ENCODE results near the gene CD99L2.
"Not testable (repeated sequence)": the region's sequence is repeated elsewhere in the genome, so short reads cannot be mapped to it uniquely, and the experiment has no call there.

Gene CD99L2

DNA sequence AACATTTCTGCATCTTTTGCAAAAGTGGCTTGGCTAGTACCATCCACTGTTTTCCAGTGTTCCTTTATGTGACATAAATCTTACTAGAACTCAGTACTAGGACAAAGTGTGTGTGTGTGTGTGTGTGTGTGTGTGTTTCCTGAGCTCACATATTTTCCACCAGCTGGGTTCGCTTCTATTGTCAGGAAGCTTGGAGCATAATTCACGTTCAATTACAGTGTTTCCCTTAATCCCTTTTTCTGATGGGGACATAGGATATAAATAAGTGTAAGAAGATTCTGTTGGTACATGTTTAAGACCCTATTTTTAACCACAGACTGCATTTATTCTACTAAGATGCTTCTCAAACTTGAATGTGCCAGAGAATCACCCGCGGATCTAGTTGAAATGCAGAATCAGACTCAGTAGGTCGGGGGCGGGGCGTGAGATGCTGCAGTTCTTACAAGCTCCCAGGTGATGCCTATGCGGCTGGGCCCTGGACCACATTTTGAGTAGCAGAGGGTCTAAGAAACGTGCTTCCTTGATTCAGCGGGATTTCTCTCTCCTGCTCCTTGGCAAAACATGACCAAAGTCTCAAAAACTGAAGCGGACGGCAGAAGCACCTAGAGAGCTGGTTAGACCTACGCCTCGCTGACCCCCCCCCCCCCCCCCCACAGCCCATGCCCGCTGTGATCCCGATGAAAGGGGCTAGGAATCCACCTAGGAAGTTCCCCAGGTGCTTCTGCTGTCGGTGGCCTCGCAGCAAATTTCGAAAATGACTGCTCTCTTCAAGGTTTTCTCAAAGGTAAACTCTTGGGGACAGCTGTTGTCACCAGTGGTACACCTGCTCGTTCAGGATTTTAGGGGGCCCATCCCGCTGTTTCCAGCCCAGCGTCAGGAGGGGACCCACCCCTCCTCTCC, 797 bp downstream of the CD99L2 start:
- no peak for DNase-seq (ENCODE audit: low spot score)

DNA sequence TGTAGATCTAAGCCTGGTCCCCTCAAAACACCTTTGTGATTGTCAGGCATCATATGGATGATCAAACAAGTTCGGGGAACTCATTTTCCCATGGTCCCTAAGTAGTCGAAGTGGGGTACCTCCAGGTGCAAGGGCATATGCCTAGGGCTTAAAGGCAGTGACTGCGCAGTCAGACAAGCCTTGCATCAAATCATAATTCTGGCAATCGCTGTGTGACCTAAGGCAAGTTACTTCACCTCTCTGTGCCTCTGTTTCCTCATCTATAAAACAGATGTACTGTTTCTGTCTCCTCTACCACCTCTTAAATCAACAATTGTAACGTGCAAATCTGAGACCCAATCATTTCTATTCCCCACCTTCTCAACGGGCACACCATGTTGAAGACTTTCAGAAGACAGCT, 1.8 kb downstream of the CD99L2 start:
- DNase-seq (ENCODE audit: low spot score): no peak

DNA sequence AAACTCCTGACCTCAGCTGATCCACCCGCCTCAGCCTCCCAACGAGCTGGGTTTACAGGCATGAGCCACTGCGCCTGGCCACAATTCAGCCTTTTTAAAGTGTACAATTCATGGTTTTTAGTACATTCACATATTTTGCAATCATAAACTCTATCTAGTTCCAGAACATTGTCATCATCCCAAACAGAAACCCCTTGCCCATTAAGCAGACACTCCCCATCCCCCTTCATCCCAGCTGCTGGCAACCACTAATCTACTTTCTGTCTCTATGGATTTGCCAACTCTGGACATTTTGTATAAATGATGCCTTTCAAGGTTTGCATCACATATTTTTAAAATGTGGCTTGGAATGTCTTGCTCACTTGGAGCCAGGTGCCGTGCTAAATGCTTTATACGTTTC, 4.5 kb downstream of the CD99L2 start:
- no peak for DNase-seq (ENCODE audit: low spot score)

DNA sequence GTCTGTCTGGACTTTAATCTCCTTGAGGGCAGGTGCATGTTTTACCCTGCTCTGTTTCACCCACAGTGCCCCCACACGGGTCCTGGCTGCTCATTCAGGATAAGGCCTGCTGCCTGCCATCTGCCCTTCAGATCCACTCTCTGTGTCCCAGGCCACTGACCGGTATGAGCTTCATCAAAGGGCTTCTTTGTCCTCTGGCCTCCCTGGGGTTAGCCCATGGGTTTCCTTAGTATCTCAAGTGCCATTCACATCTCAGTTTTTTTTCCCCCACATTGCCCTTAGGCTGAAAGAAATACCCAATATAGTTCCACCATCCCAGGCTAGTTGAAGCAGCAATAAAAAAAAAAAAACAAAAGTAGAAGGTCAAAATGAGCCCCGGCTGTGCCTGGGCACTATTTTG, 9.3 kb downstream of the CD99L2 start:
- DNase-seq (ENCODE audit: low spot score): no peak

DNA sequence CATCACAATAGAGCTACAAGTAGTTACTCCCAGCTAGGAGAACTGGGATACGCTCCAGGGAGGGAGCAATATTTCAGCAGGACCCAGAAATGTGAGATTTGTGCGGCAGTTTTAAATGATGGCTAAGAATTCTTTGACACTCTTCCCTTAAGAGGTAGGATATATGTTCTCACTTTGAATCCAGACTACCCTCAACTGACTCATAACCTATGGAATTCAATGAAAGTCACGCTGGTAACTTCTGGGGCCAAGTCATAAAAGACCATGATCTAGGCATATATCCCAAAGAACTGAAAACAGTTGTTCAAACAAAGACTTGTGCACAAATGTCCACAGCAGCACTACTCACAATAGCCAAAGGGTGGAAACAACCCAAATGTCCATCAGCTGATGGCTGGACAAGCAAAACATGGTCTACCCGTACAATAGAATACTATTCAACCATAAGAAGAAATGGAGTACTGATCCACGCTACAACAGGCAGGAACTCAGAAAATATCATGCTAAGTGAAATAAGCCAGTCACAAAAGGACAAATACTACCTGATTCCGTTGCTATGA, 10.5 kb downstream of the CD99L2 start:
- no peak for DNase-seq (ENCODE audit: low spot score)

DNA sequence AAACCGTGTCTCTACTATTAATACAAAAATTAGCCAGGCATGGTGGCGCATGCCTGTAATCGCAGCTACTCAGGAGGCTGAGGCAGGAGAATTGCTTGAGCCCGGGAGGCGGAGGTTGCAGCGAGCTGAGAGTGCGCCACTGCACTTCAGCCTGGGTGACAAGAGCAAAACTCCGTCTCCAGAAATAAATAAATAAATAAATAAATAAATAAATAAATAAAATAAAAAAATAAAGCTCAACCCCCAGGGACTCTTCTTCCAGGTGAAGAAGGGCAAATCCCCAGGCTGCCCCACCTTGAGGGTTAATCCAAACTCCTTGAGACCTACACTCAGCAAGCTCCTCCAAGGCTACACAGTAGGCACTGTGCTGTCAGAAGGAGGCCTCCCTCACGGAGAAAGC, 11.2 kb downstream of the CD99L2 start:
- not testable (repeated sequence) for DNase-seq (ENCODE audit: low spot score)

DNA sequence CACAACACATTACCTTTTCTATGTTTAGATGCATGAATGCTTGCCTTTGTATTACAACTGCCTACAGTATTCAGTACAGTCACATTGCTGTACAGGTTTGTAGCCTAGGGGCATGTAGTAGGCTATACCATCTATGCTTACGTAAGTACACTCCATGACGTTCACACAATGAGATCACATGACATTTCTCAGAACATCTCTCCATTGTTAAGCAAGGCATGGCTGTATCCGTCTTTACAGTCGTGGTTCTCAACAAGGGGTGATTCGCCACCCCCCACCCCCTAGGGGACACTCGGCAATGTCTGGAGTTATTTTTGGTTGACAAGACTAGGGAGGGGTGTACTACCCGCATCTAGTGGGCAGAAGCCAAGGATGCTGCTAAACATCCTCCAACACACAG, 12.1 kb downstream of the CD99L2 start:
- DNase-seq (ENCODE audit: low spot score): no peak

DNA sequence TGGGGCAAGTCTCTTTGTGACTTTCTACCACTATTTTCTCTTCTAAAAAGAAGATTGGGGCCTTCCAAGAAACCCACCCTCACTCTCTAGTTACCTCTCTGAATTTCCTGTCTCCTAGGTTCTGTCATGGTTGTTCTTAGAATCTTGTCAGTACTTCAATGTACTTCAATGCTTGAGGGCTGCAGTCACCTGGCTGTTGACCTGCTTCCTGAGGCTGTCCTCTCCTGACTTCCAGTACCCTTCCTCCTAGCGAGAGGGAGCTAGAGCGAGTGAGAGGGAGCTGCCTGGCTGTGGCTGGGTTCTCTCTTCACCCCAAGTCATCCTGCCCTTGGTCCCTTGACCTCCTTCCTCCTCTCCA, 17.7 kb downstream of the CD99L2 start:
- DNase-seq (ENCODE audit: low spot score): no peak

DNA sequence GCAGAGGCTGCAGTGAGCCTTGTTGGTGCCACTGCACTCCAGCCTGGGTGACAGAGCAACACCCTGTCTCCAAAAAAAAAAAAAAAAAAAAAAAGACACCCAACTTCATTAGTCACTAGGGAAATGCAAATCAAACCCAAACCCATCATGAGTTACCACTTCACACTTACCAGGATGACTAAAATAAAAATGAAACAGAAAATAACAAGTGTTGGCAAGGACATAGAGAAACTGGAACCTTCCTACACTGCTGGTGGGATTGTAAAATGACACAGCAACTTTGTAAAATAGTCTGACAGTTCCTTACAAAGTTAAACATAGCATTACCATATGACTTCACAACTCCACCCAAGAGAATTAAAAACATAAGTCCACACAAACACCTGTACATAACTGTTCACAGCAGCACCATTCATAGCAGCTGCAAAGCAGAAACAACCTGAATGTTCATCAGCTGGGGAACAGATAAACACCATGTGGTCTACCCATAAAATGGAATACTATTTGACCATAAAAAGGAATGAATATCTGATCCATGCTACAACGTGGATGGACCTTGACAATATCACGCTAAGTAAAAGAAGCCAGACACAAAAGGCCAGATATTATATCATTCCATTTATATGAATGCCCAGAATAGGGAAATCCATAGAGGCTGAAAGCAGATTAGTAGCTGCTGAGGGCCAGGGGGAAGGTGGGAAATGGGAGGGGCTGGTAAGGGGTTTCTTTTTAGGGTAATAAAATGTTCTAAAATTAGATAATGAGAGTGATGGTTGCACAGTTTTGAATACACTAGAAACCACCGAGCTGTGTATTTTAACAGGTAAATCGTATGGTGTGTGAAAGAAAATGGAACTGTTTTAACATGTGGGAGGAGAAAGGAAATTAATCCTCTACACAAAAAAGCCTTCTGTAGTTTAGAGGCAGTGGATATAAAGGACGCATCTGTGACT, 18.3 kb downstream of the CD99L2 start:
- no peak for DNase-seq (ENCODE audit: low spot score)

DNA sequence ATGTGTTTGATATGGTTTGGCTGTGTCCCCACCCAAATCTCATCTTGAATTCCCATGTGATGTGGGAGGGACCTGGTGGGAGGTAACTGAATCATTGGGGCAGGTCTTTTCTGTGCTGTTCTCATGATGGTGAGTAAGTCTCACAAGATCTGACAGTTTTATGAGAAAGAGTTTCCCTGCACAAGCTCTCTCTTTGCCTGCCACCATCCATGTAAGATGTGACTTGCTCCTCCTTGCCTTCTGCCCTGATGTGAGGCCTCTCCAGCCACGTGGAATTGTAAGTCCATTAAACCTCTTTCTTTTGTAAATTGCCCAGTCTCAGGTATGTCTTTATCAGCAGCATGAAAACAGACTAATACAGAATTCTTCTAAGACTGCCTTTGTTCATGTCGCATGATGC, 22.8 kb downstream of the CD99L2 start:
- not testable (repeated sequence) for DNase-seq (ENCODE audit: low spot score)

DNA sequence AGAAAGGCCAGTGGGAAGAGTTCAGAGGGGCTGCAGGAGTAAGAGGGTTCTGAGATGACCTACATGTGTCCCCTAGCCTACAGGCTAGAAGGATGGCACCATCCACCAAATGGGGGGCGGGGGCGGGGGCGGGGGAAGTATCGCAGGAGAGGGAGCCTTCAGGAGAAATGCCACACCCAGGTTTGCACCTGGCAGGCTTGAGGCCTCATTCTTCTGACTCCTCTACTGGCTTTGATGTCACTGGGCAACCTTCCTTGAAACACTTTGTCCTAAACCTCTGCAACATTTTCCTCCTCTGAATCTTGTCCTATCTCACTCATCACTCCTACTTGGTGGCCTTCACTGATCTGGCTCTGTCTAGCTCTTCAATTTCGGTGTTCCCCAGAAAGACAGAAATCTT, 24.0 kb downstream of the CD99L2 start:
- no peak for DNase-seq (ENCODE audit: low spot score)

DNA sequence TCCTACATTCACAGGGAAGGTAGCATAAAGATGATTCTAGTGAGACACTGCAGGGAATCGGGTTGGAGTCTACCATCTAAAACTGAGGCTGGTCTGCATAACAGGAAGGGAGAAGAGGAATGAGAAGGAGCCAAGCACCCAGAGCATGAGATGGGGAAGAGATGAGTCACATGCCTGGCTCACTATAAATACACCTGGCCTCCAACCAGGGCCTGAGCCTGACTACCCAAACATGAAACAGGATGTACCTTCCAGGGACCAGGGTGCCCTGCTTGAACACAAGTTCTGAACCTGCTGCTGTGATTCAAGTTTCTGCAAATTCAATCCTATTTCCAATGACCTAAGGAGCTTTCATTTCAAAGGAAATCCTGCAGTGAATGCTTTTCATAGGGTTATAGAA, 24.9 kb downstream of the CD99L2 start:
- no peak for DNase-seq (ENCODE audit: low spot score)

DNA sequence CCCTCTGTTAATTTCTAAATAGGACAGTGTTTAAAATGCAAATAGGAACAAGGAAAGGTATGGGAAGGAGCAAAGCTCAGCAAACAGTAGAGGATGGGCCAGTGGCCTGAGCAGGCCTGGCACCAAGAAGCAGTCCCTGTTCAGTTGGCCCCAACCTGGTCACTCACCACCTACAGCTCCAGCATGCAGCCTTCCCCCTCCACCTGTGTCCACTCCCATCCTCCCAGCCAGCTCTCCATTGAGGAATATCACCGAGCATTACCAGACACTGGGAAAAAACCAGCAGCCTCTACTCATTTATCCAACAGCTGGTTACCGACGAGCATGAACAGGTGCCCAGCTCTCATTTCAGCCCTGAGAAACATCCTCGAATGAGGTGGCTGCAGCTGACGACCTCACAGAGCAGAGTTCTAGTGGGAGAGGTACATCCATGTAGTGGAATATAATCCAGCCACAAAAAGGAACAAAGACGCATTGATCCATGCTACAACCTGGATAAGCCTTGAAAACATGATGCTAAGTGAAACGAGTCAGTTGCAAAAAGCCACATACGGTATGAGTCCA, 25.6 kb downstream of the CD99L2 start:
- no peak for DNase-seq (ENCODE audit: low spot score)

DNA sequence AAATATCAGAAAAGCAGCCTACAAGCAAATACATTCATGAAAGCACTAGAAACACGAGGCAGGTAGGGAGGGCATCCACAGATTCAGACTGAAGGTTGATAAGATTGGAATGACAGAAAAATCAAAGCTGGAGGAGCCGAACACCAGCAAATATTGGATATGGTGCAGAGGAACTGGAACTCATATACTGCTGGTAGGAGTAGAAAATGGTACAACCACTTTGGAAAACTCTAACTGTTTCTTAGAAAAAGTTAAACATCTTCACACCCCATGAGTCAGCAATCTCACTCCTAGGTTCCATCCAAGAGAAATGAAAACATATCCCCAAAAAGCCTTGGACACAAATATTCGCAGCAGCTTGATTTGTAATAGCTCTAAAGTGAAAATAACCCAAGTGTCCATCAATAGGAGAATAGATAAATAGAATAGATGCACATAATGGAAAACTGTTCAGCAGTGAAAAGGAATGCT, 27.1 kb downstream of the CD99L2 start:
- no peak for DNase-seq (ENCODE audit: low spot score)

DNA sequence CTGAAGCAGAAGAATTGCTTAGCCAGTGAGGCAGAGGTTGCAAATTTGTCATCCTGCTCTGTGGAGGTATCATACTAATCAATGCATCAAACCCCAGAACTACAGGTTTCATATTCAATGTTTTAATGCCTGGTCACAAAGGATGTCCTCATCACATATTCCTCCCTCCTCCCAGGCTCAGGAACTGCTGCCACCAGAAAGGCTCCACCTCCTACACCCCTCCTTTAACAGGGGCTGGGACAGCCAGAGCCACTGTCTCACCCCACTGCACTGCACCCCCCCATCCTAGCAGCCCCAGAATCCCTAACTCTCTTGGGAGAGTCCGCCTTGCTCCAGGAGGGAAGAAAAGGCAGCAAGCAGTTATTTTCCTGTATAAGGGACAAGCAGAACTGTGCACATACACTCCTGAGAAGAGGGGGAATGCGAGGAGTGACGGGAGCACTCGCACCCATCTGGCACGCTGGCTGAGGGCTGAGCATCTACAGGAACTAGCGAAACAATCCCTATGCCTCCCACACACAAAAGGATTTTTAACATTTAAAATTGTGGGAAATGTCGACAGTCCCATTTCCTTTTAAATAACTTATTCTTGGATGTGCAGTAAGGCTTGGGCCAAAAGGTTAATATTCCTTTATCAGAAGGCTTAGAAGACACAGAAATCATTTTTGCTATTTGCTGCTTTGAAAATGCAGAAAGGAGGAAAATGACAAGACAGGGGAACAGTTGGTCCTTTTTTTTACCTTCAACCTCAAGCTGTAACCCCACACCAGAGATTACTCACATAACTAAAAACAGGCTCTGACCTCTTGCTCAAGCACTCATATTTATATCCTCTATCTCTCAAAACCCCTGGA, 27.8 kb downstream of the CD99L2 start:
- no peak for DNase-seq (ENCODE audit: low spot score)

DNA sequence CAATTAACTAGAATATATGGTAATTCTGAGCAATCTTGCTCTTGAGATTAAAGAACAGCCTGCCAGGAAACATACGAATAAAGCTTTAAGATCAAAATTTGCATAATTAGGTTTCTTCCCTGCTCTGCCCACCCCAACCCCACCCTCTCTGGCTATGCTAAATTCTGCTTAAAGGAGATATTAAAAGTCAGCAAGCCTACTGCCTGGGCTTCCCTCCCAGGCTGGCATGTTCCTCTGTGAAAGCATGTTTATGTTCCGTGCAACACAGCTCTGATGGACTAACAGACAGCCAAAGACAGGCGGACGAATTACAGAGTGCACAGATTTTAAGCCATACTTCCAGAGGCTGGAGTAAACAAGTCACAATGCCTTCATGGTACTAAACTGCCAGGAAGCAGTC, 28.4 kb downstream of the CD99L2 start:
- no peak for DNase-seq (ENCODE audit: low spot score)

DNA sequence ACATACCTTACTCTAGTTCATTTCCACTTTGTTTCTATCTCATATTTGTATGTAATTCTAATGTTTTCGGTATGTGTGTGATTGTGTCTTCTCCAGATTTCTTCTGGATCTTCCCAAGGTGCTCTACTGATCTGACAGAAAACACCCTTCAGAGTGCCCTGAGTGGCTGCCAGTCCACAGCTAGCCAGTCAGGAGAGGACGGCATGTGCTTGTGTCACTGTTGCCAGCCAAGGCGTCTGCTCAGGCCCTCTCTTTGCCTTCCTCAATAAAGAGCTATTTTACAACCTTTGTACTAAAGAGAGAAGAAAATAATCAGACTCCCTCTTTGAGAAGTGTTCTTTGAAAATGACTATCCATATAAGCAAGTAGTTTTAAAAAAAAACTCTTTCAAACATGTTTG, 29.0 kb downstream of the CD99L2 start:
- DNase-seq (ENCODE audit: low spot score): no peak

DNA sequence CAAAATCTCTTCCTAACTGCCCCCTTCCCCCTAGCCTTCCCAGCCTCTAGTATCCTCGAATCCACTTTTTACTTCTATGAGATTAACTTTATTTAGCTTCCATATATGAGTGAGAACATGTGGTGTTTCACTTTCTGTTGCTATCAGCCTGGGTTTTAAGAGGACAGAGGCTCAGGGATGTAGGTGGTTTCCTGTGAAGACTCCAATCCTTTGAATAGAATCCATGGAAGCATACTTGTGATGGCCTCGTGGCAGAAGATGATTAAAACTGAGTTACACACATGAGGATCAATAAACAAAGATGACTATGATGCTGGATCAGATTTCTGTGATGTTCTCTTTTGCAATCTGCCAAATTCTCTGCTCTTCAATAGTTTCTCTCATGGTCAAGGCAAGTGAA, 29.8 kb downstream of the CD99L2 start:
- no peak for DNase-seq (ENCODE audit: low spot score)

DNA sequence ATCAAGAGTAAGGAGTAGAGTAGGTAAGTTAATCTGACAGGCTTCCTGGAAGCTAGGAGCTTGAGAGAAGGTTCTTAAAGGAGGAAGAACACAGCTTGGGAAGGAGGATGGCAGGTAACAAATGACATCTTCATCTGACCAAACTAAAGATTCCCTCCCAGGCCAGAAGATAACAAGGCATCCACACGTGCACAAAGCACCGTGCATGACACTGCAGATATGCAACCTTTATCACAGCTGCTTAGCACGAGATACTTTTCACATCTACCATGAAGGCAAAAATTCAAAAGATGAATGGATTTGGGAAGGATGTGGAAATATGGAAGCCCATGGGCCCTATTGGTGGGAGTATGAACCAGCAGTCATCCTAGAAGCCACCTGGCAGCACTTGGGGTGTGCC, 34.3 kb downstream of the CD99L2 start:
- no peak for DNase-seq (ENCODE audit: low spot score)

DNA sequence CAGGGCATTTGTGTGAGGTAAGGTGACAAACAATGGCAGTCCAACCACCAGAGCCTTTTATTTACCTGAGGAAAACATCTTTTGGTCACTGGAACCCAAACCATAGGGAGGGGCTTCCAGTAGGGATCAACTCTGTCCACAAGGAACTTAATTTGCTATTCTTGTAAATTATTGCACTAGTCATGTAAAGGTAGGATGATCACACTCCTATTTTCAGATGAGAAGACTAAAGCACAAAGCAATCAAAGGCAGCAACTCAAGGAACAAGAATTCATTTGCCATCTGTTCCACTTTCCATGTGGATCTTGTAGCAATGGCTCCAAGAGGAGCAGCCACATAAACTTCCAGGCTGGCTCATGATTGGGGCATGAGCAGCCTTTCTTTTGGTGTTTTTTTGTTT, 35.3 kb downstream of the CD99L2 start:
- DNase-seq (ENCODE audit: low spot score): no peak

DNA sequence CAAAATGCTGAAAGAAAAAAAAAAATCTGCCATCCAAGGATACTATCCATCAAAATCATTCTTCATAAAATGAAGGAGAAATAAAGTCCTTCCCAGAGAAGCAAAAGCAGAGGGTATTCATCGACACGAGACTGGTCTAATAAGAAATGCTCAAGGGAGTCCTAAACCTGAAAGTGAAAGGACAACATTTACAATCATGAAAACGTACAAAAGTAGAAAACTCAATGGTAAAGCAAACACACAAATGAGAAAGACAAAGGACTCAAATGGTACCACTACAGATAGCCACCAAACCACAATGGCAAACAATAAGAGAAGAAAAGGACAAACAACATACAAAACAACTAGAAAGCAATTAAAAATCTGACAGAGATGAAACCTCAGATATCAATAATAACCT, 41.0 kb downstream of the CD99L2 start:
- no peak for DNase-seq (ENCODE audit: low spot score)
